GM19452 (cell line): ENCODE measurements around the gene PIP5KL1.

Source experiments
- ATAC-seq: cut with Tn5 transposase; IDR thresholded peaks from one replicate; pipeline ENCODE4 v1.9.1; 2021; ENCODE audit not compliant: unreplicated experiment

Gene PIP5KL1

DNA sequence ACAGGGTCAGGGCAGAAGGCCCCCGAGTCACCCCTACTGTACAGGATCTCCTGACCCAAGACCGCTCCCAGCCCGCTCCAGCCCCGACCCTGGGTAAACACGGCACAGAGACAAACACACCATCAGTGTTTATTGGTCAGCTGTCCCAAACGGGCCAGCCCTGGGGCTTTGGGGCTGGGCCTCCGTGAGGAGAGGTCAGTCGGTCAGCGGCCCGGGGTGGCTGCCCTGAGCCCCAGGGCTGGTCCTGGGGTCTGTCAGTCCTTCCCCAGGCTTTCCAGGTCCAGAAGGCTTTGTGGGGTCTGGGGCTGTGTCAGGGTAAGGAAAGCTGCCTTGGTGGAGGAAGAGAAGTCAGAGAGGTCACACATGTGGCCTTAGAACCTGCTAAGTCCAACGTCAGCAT lies 4.4 kb upstream of the PIP5KL1 start:
- ATAC-seq = no peak

GRCh38 chr9:127934248-127934647 lies 3.7 kb upstream of the PIP5KL1 start:
- no peak for ATAC-seq

DNA sequence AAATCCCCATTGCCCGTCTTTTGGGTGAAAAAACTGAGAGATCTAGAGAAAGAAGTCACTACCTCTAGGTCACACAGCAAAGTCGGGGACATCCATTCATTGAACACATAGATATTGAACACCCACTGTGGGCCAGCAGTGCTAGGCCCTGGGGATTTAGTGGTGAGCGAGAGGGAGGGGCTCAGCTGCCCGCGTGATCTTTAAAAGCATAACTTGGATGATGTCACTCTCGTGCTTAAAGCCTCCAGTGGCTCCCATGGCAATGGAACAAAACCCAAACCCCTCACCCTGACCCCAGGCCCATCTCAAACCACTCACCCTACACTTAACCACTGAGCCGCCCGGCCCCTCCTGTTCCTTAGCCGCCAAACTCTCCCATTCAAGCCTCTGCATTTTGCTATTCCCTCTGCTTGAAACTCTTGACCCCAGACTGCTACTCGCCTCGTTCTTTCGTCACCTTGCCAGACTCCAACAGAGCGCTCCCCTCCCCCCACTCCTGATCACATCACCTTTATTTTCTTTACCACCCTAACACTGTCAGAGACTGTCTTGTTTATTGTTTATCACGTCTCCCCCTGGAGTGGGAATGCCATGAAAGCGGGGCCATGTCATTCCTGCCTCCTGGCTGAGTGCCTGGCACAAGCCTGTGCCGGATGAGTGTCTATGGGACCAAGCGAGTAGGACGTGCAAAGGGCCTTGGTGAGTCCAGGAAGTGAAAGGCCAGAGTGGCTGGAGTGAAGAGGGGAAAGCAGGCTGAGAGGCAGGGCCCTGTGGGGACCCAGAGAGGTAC lies 710 bp upstream of the PIP5KL1 start:
- peak; percentile 33 for ATAC-seq

- no peak for ATAC-seq
Observed at GRCh38 chr9:127929625-127929979, 975 bp downstream of the PIP5KL1 start.

- no peak for ATAC-seq
Observed at GRCh38 chr9:127928676-127929624, 1.6 kb downstream of the PIP5KL1 start.

GRCh38 chr9:127927988-127928675 lies 2.4 kb downstream of the PIP5KL1 start:
- ATAC-seq = no peak

- ATAC-seq = no peak
Observed at GRCh38 chr9:127927201-127927987, 3.2 kb downstream of the PIP5KL1 start.

DNA sequence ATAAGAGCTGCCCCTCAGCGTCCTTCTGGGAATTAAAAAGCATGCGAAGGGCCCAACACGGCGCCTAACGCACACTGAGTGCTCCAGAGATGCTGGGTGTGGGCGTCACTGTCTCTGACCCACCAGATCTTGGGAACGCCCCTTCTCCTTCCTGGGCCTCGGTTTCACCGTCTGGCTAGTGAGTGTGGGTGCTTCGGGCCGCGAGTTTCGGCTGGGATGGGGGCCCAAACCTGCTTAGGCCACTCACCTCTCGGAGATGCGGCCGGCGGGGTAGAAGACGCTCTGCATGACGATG lies 3.7 kb downstream of the PIP5KL1 start:
- ATAC-seq = no peak

DNA sequence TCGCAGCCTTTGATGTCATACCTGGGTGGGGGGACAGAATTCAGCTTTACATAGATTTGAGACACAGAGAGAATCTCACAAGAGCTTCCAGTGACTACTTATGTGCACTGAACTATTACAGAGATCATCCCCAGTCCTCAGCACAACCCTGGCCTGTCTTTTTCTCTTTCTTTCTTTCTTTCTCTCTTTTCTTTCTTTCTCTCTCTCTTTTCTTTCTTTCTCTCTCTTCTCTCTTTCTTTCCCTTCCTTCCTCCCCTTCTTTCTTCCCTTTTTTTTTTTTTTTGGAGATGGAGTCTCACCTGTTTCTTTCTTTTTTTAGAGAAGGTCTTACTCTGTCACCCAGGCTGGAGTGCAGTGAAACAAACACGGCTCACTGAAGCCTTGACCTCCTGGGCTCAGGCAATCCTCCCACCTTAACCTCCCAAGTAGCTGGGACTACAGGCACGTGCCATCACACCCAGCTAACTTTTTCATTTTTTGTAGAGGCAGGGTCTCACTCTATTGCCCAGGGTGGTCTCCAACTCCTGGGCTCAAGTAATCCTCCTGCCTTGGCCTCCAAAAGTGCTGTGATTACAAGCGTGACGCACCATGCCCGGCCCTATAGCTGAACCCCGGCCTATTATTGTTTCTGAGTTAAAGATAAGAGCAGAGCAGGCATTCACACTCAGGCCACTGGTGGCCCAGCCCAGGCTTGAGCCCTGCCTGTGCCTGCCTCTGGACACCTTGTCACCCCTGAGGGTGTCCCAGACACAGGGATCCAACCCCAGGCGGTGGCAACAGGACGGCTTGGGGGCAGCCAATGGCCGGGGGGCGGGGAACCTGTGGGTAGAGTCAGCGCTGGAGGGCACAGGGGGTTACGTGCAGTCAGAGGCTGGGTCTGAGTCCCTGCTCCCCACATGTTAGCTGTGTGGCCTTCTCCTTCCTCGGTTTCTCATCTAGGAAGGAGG lies 4.3 kb downstream of the PIP5KL1 start:
- no peak for ATAC-seq

DNA sequence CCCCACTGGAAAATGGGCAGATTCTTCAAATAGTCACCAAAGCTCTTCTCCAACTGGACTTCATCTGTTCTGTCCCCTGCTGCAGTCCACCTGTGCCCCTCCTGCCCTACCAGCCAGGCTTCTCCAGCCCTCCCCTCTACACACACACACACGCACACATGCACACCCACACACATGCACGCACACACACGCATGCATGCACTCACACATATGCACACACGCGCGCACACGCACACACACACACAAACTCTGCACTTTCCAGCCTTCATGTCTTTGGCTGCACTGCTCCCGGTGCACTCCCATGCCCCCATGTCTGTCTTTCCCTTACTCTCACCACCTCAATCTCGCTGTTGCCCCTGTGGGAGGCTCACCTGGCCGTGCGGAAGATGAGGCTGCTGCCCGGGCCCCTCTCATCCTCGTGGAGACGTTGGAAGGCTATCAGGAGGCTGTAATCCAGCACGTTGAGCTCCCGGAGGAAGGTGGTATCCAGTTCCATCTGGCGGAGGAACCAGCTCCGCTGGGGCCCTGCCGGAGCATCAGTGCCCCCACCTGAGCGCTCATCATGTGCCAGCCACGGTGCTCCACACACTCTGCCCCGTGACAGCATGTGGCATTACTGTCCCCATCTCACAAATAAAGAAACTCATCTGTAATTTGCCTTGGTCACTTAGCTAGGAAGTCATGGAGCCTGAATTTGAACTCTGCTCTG lies 5.7 kb downstream of the PIP5KL1 start:
- ATAC-seq = no peak

DNA sequence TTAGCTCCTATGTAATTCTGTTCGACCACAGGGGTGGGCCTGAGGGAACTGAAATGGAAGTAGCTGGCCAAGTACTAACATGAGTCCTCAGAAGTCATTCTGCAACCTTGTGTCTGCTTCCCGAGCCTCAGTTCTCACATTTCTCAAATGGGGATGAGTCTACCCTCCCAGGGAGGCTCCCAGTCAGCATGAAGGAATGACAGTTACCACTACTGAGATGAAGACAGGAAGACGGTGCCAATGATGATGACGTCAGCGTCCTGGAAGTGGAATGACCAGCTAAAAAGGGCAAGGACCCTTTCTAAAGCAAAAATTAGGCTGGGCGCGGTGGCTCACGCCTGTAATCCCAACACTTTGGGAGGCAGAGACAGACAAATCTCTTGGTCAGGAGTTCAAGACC lies 6.8 kb downstream of the PIP5KL1 start:
- no peak for ATAC-seq

DNA sequence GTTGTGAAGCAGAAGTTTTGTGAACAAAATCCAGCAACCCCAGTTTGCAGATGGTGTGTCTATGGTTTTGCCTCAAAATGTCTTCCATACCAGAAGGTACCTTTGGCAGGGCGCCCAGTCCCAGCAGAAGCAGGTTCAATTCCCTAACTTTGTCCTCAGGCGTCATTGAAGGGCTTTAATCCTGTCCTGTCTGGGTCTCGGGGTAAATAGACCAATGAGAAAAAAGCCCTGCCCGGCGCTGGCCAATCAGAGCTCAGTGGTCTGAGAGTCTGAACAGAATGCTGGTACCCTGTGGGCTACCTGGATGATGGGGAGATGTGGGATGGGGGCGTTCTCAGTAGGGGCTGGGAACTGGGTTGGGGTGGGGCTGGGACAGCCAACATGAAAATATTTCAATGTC lies 7.5 kb downstream of the PIP5KL1 start:
- ATAC-seq = no peak

DNA sequence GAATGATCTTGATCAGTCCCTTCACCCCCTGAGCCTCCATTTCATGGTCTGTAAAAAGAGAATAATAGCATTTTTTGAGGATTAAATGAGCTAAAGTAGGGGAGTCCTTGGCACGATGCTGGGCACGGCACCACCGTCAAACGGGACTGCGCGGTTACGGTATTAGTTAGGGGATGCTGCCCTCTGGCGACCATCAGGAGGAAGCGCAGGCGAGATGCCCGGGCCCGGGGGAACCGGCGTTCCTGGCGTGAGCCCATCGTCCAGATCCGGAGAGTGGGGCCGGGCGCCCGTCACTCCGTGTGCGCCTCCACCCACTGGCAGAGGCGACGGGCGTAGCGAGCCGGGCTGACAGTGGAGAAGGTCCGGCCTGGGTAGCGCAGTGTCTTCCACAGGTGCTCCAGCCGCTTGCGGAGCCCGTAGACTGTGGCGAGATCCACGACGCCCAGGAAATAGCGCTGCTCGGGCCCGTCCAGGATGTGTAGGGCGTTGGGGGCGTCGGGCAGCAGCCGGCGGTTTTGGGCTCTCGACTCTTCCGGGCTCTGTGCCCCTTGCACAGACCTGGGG lies 8.9 kb downstream of the PIP5KL1 start:
- ATAC-seq = no peak

DNA sequence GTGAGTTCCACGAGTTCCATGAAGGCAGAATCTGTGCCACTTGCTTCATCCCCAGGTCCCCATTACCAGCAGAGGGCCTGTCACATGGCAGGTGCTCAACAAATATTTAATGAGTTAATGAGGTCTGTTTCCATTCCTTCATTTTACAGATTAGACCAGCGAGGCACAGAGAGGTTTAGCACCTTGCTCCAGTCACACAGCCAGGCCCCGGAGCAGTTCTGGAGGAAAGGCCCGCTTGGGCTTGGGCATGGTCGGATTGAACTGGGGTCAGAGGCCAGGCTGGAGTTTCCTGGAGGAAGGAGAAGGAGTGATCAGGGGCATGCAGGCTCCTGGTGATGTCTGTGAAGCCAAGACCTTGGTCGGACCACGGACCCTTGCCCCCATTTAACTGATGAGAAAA lies 9.8 kb downstream of the PIP5KL1 start:
- ATAC-seq = no peak

- no peak for ATAC-seq
Observed at GRCh38 chr9:127919253-127919815, 11.2 kb downstream of the PIP5KL1 start.

DNA sequence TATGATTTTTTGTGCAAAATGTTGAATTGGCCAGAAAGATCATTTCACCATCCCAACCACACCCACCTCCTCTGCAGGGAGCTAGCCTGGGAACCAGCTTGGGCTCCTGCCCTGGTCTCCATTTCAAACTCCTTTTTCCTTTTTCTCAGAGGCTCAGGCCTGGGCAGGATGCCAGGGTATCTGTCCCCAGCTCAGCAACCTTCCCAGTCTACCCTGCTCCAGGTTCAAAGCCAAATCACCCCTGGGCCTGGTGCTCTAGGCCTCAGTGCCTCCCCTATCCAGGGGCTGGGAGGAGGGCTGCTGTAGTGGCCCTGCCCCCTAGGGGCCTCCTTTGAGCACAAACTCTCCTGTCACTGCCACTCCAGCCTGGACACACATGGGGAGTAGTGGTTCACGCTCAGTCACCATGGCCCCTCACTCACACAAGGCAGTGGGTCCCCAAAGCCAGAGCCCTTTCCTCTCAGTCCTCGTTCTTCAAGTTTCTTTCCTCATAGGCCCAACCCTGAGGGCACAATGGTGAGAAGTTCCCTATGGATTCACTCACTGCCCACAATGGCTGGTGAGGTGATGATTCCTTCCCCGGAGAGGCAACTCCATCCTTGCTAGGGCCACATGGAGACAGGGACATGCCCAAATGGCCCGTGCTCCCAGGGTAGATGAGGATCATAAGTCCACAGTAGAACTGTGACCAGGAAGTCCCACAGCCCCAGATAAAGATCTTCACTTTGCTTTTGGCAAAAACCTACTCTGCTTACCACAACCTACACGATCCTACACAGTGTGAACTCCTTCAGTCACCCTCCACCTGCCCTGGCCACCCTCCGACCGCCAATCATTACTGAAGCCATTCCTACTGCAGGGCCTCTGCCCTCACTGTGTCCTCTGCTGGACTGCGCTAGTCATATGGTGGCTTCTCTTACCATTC lies 12.1 kb downstream of the PIP5KL1 start:
- no peak for ATAC-seq

GRCh38 chr9:127917603-127918002 lies 13.0 kb downstream of the PIP5KL1 start:
- no peak for ATAC-seq
